Retina (tissue), 1 donor: Measurements from ENCODE around the gene FCN3.

Source experiments
- DNase-seq: peaks from one replicate; pipeline ENCODE4 v3.0.0-alpha.2; 2016

The FCN3 gene

DNA sequence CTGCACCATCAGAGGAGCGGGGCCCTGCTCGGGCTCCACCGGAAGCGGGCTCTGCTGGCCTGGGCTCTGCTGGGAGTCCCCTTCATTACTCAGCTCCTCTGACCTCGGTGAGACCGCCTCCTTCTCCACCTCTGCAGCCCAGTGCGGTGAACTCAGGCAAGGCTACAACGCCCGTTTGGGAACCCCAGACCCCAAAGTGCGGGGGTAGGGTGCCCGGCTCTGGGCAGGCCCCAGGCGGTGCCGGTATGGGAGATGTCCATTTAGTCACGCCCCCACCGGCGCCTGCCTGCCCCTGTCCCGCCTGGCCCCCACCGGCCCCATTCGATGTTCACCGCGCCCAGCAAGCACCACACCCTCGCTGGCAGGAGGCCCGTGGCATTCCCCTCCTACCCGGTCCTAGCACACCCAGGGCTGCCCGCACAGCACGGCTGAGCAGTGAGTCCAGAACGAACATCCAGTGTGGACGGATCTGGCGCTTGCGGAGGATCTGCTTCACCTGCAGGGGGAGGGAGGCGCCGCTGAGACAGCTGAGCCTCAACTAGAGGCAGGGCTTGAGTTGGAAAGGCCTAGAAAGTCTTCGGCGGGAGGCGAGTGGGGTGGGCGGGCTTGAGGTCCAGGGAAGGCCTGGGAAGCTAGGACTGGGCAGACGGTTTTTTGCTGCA lies 17.9 kb downstream of the FCN3 start:
- no peak for DNase-seq

DNA sequence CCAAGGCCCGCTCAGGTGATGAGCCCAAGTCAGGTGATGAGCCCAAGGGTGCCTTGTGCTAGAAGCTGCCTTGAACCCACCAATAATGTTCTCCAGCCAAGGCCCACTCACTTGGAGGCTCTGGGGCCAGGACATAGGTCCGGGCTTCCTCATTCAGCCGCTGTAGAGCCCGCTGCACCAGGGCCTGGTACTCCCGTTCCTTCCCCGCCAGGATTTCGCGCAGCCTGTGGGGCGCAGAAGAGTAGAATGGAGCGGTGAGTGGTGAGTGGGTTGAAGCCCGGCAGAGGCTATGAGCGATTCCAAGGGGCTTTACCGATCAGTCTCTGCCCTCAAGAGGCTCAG lies 18.4 kb downstream of the FCN3 start:
- DNase-seq, result no peak

DNA sequence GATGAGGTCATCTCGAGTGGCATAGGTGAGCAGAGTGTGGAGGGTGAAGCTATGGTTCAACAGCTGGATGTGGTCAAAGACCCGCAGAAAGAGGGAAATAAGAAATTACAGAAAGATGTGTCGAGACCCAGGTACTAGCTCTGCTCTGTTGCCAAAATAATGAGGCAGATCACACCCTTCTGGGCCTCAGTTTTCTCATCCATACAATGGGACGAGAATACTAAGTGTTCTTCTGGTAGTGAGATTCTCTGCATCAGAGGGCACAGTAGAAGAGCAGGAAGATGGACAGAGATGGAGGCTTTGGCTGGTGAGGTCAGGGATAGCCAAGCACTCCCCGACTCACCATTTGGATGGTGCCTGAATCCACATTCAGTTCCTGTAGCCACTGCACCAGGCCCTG lies 18.9 kb downstream of the FCN3 start:
- DNase-seq, result no peak

DNA sequence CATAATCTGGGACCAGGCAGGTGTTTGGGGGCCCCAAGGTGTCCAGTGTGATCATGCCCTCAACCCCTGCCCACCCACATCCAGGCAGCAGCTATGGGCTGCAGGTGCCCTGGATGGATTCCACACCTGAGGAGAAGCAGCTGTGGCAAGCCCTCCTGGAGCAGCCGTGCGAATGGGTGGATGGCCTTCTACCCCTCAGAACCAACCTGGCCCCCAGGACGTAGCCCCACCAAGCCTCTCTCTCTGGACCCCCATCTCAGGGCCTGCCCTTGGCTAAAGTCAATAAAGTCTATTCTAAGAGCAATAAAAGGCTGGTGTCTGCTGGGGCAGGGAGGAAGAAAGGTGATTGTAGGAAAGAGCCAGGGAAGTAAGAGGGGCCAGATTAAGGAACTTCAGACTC lies 21.0 kb downstream of the FCN3 start:
- no peak for DNase-seq

DNA sequence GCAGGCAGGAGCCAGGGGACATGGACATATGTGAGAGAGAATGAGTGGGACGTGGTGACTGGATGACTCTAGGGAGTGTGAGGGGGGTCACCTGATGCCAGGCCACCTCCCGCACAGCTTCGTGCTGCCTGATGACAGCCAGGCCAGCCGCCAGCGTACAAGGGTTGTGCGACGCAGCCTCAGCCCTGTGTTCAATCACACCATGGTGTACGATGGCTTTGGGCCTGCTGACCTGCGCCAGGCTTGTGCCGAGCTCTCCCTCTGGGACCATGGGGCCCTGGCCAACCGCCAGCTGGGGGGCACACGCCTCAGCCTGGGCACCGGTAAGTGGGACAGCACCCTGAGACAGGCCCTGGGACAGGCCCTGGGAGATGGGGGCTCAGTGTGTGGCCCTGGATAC lies 21.5 kb downstream of the FCN3 start:
- no peak for DNase-seq

DNA sequence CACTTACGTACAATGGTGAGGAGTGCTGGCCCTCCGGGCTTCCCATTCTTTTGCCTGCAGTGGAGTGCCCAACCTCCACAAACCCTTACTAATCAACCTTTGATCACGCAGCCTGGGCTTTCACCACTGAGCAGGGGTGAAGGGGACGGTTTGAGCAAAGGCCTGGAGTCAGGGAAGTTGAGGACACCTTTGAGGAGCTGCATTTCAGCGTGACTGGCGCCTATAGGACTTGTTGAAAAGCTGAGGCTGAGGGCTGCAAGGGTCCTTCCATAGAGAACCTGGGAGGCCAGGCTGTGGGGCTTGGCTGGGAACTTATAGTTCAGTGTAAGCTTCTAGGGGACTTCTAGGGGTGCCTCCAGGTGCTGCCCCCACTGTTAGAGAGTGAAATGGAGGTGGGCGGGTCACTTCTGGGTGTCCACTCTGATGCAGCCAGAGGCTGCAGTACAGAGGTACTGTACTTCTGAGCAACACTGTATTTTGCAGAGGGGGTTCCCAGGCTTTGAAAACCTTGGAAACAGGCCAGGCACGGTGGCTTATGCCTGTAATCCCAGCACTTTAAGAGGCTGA lies 23.0 kb downstream of the FCN3 start:
- DNase-seq, result no peak

DNA sequence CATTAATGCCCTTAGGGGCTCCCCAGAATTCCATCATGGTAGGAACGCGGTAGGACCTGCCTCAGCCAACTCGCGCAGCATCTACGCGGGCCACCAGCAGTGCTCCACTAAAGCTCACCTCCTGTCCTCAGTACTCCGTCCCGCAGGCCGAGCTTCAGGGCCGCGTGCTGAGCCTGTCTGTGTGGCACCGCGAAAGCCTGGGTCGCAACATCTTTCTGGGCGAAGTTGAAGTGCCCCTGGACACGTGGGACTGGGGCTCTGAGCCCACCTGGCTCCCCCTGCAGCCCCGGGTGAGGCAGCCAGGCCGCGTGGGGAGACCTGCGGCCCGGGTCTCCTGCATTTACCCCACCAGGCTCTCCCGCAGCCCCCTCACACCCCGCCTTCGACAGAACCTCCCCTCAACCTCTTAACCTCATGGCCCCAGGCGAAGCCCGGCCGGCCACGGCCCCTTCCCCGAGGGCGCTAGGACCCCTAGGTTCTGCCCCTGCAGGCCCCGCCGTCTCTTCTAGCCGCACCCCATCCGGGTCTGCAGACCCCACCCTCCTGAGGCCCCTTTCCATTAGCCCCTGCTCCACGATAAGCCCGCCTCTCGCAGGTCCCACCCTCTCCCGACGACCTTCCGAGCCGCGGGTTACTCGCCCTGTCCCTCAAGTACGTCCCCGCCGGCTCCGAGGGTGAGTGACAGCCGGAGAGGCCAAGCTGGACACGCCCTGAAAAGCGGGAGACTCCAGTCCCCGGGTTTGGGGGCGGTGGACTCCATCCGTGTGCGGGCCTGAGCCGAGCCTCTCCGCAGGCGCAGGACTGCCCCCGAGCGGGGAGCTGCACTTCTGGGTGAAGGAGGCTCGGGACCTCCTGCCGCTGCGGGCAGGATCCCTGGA lies 23.7 kb downstream of the FCN3 start:
- peak; percentile 74 for DNase-seq

DNA sequence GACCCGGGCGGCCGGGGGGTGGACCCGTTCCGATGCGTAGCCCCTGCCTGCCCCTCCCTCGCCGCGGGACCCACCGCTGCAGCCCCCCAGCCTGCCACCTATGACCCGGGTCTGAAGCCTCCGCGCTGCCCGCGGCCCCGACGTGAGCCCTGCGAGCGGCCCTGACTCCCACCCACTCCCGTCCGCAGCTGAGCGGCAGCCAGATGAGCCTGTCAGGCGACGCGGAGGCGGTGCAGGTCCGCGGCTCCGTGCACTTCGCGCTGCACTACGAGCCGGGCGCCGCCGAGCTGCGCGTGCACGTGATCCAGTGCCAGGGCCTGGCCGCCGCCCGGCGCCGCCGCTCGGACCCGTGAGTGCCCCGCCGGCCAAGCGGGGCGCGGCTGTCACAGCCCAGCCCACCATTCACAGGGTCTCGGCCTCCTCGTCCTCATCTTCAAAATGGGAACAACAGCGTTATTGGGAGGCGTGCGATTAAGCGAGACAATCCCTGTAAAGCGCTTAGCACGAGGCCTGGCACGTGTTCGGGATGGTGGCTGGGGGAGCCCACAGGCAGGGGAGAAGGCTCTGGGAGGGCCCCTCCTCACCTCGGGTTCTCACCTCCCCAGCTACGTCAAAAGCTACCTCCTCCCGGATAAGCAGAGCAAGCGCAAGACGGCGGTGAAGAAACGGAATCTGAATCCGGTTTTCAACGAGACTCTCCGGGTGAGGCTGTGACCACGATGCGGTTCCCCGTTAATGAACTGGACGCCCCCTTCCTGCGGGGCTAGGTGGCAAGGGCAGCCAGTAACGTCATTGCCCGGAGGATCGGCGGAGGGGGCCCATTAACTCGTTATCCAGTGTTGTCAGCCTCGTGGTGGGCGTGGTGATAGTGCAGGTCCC lies 24.6 kb downstream of the FCN3 start:
- peak; percentile 74 for DNase-seq

DNA sequence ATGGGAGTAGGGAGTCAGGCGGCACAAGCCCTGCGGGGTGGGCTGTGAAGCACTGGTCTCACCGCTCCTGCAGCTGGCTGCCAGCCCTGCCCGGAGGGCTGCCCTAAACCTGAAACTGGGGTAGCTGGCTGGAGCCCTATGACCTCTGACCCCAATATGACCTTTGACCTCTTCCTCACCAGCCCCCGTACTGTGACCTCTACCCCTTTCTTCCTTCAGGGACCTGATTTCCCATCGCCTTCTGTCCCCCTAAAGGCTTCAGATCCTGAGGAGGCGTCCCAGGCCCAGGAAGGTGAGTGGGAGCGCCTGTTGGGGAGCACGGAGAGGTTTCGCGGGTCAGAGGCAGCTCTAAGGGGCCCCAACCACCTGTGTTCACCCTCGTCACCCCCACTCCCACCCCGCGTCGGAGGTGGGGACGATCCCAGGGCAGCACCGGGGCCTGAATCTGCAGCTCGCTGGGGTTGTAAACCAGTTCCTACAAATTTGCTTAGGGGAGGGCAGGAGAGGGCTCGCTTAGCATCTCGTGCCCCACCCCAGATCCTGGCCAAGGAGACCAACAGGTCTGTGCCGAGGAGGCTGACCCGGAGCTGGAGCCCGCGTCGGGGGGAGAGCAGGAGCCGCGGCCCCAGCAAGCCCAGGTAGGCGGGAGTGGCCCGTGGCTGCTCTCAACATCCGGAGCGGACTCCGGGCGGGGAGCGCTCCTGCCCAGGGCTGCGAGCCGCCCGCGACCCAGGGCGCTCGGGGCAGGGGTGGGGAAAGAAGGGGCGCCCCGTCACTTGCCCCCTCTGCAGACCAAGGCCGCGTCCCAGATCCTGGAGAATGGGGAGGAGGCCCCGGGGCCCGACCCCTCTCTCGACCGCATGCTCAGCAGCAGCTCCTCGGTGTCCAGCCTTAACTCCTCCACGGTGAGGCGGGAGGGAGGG lies 25.5 kb downstream of the FCN3 start:
- DNase-seq, result peak; percentile 73

DNA sequence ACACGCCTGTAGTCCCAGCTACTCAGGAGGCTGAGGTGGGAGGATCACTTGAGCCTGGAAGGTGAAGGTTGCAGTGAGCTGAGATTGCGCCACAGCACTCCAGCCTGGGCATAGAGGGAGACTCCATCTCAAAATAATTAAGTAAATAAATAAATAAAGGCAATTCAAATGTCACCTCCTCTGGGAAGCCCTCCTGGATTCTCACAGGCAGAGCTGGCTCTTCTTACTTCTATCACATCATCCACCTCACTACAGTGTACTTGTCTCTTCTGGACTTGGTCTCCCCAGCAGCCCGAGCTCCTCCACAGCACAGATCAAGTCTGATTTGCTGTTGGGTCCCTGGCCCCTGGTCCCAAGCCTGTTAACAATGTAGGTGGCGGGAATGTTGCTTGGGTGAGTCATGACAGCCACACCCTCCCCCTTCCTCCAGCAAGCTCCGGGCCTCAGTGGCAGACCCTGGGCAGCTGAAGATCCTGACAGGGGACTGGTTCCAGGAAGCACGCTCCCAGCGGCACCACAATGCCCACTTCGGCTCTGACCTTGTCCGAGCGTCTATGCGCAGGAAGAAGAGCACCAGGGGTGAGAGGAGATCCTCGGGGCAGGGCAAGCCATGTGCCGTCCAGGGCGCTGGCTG lies 27.5 kb downstream of the FCN3 start:
- no peak for DNase-seq

DNA sequence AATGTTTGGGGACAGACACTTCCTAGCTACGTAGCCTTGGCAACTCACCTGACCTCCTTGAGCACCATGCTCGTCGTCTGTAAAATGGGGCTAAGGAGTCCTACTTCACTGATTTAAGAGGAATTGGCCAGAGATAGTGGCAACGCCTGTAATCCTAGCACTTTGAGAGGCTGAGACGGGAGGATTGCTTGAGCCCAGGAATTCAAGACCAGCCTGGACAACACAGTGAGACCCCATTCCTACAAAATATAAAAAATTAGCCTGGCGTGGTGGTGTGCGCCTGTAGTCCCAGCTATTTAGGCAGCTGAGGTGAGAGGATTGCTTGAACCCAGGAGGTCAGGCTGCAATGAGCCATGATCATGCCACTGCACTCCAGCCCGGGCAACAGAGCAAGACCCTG lies 28.3 kb downstream of the FCN3 start:
- DNase-seq, result no peak

DNA sequence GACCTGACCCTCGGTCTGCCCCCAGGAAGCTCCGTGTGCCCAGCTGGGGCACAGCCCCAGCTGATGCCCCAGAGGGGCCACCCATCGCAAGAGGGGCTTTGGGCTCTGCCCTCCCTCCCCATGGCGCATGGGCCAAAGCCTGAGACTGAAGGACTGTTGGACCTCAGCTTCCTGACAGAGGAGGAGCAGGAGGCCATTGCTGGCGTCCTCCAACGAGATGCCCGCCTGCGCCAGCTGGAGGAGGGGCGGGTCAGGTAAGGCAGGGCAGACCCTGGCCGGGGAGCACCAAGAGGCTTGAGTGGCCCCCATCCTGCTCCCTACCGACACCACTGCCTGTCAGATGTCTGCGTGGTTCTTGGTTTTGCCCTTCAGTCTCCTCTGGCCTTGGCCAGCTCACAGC lies 29.4 kb downstream of the FCN3 start:
- DNase-seq, result no peak

DNA sequence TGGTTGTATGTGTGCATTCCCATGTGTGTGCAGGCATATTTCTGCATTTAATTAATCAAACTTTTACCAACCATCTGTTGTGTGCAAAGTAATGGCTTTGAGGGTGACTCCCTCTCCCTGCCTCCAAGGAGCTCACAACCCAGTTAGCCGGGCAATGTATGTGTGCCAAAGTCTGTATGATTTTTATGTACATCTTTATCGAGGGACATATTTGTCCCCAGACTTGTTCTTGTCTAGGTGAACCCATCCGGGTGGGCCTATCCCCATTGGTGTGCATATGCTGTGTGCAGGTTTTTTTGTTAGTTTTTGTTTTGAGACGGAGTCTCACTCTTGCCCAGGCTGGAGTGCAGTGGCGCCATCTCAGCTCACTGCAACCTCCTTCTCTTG lies 31.0 kb downstream of the FCN3 start:
- no peak for DNase-seq

DNA sequence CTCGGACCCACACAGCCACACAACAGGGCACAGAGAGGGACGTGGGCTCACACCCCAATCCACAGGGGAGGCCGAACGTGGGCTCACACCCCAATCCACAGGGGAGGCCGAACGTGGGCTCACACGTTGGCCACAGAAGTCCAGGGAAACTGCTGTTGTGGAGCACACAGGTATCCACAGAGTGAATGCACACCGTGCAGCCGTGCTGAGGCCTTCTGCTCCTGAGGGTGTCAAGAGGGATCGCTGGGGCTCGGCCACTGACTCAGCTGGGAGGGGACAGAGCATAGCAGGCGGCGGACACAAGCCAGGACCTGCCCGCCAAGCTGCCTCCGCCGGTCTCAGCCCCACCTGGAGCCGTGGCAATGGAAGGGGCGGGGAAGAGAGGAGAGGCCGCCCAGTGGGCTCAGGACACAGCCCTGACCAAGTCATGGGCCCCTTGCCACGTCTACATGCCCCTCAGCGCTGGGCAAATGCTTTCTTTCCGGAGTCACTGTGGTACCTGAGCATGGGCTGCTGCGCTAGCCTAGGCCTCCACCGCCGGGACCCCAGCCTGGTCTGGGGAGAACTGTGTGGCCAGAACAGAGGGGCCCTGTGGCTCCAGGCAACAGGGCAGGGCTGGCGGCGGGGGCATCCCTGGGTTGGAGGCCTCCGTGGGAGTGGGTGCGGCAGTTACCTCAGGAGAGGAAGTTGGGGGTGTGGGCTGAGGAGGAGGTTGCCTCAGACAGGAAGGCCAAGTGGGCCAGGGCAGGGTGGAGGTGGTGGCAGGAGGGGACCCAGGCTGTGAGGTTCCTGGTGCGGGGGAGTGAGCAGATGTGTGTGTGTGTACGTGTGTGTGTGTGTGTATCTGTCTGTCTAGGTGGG lies 31.6 kb downstream of the FCN3 start:
- DNase-seq, result no peak

DNA sequence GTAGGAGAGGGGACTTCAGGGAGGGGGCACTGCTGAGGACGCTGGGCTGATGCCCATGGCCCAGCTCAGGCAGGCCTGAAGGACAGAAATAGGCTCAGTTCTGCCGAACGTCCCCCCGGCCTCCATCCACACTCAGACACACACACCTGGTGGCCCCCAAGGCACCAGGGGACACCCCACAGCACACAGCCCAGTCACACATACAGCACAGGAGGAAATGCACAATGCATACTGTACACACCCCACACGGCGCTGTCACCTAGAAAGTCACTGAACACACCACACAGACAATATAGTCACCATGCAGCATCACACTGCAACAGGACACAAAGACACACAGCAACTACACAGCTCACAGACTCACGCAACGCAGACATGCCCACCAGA lies 32.2 kb downstream of the FCN3 start:
- no peak for DNase-seq

DNA sequence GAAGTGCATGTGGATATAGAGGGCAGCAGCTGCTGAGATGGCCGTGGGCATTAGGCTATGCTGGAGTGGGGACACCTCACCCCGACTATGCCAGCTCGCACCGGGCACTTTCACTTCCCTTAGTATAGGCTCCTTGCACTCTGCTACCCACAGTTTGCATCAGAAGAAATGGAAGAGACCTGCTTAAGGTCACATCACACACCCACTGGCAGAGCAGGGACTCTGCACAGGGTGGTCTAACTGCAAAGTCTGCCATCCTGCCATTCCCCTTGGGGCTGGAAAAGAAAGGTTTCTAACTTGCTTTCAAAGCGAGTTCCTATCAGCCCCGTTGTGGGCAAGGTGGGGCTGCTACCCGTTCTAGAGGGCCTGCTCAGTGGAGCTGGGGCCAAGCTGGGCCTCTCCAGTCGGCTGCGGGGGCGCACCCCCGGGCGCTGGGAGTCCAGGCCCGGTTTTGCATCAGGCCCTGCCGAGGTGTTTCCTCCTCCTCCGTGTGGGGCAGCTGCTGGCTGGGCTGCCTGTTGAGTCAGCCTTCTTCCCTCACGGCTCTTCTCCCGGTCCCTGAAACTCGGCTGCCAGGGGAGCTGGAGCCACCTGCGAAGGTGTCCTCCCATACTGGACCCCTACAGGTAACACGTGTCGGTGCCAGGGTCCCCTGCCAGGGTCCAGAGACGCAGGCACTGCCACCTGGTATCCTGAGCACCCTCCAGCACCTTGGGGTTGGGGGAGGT lies 32.9 kb downstream of the FCN3 start, which contains the start of gene SYTL1:
Gene SYTL1, plus strand, starts transcription at position 498 of the 728 bp plus-strand sequence. CDS start 3,313 bp downstream, outside the sequence.
- peak; percentile 23 for DNase-seq

DNA sequence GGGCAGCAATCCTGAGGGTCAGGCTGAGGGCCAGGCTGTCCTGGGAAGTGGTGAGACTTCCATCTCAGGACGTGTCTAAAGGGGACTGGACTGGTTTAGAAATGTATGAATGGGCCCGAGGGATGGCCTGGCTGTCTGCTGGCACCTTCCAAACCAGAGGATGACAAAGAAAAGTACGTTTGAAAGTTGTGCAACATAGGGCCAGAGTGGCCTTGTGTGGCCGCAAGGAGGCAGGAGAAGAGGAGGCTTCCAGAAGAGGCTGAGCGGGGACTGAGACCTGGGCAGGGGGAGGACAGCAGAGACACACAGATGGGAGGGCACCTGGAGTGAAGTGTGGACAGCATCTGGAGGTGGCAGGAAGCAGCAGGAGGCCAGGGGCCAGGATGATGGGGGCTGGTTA lies 35.4 kb downstream of the FCN3 start:
- no peak for DNase-seq

DNA sequence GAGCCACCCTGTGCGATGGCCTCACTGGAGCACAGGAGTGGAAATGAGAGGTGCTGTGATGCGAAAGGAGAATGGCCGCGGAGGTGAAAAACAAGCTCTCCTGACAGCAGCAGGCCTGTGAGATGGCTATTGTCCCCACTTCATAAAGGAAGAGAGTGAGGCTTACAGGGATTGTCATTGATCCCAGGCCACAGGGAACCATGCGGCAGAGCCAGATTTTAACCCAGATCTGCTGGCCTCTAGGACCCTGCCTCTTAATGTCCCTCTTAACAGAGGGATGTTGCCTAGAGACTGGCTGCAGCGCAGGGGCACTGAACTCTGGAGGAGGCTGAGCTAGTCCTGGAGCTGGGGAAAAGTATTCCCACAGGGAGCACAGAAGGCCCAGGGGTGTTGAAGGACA lies 35.9 kb downstream of the FCN3 start:
- DNase-seq, result no peak

DNA sequence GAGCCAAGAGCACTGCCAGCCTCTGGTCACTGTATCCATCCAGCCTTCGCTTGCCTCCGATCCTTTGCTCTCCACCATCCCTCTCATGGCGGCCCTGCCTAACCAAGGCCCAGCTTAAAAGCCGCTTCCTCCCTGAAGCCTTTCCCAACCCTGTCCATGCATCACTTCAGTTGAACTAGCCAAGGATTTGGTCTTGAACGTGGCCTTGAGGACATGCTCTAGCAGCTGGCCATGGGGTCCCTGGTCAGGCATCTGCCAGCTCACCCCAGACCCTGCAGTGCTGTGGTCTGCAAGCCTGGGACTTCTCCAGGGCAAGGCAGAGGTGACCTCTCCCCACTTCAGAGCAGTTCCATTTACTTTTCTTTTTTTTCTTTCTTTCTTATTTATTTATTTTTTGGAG lies 37.9 kb downstream of the FCN3 start:
- DNase-seq, result no peak
